ENCODE data around the gene MAGEH1. TPM values are rescaled to one million over a fixed set of nuclear protein-coding genes. Genes with fewer than 3 reads are reported as not detected.

Gene MAGEH1
- total RNA-seq, 1 experiment from 2014 or later: 13.9 TPM

- Mint-ChIP-seq H3K4me1 (peaks cover 12% of the 10 kb centered on the region), H3K9me3 (no peaks in the 10 kb centered on the region), H3K27me3 (ENCODE audit: low read depth) (no peaks in the 10 kb centered on the region), H3K36me3 (no peaks in the 10 kb centered on the region), H3K27ac (peak within 1 kb of the TSS; percentile 98), H3K4me3 (peak within 1 kb of the TSS; percentile 91)
- ChIA-PET POLR2A (interaction anchor here (1.1 to 1.8 kb wide), 2 partner anchors 228 to 419 kb away, joined by 3 to 4 read pairs; partner anchors contain the start of gene RRAGB), CTCF (interaction anchor here (0.7 to 1.6 kb wide), 4 partner anchors 33 to 419 kb away, joined by 3 to 6 read pairs (median 5); partner anchors contain the start of gene MAGEH1)
- peak; percentile 73 for ATAC-seq
- TF ChIP-seq HMGXB4 (CRISPR knock-in tag; IDR thresholded peaks at IDR 0.05) (no peak), CREB1 (CRISPR knock-in tag; IDR thresholded peaks at IDR 0.05) (no peak), ATF3 (CRISPR knock-in tag; conservative IDR thresholded peaks at IDR 0.05) (no peak), ZNF263 (CRISPR knock-in tag; IDR thresholded peaks at IDR 0.05; ENCODE audit: low read depth) (no peak), ZNF232 (CRISPR knock-in tag; IDR thresholded peaks at IDR 0.05) (no peak), FOXK1 (CRISPR knock-in tag; IDR thresholded peaks at IDR 0.05) (no peak), STAT6 (CRISPR knock-in tag; conservative IDR thresholded peaks at IDR 0.05; ENCODE audit: low read depth) (no peak), CBFB (CRISPR knock-in tag; IDR thresholded peaks at IDR 0.05; ENCODE audit: low read depth) (no peak), ZNF138 (CRISPR knock-in tag; conservative IDR thresholded peaks at IDR 0.05) (no peak), SOX15 (CRISPR knock-in tag; IDR thresholded peaks at IDR 0.05) (no peak), ZNF317 (CRISPR knock-in tag; IDR thresholded peaks at IDR 0.05; ENCODE audit: borderline replicate concordance, low read depth) (no peak), AR (CRISPR knock-in tag; IDR thresholded peaks at IDR 0.05) (no peak), TP53 (CRISPR knock-in tag; IDR thresholded peaks at IDR 0.05) (no peak), SP1 (CRISPR knock-in tag; conservative IDR thresholded peaks at IDR 0.05) (no peak), RORB (CRISPR knock-in tag; IDR thresholded peaks at IDR 0.05) (no peak), ZBTB21 (CRISPR knock-in tag; IDR thresholded peaks at IDR 0.05; ENCODE audit: borderline replicate concordance) (no peak)
- DNase-seq (ENCODE audit: low spot score): peak; percentile 52
Observed at GRCh38 chrX:55489314-55490009, 37.5 kb downstream of the MAGEH1 start, which contains the start of gene USP51. USP51 (minus strand) TSS chrX:55489848; CDS start chrX:55488939, 909 bp downstream.

GRCh38 chrX:55490121-55490520 lies 38.2 kb downstream of the MAGEH1 start:
- DNase-seq (ENCODE audit: low spot score) (no peak), ATAC-seq (peak; percentile 5; the same call in 1 of the 2 replicates)
- Mint-ChIP-seq H3K27ac (peak overlapping the region; percentile 98), H3K9me3 (no peaks in the 10 kb centered on the region), H3K27me3 (ENCODE audit: low read depth) (no peaks in the 10 kb centered on the region), H3K36me3 (no peaks in the 10 kb centered on the region), H3K4me3 (peak overlapping the region; percentile 91), H3K4me1 (peaks cover 12% of the 10 kb centered on the region)
- ChIA-PET CTCF (interaction anchor here (0.7 kb wide), 1 partner anchor 32 kb away, joined by 3 read pairs; no protein-coding TSS in a partner anchor), POLR2A (interaction anchor here (1.1 kb wide), 1 partner anchor 227 kb away, joined by 3 read pairs; the partner anchor contains the start of gene RRAGB)
- no peak for TF ChIP-seq USF1 (CRISPR knock-in tag; IDR thresholded peaks at IDR 0.05)
- TF ChIP-seq CREM (CRISPR knock-in tag; IDR thresholded peaks at IDR 0.05): no peak
- TF ChIP-seq AR (CRISPR knock-in tag; IDR thresholded peaks at IDR 0.05): no peak
- TF ChIP-seq ZNF671 (CRISPR knock-in tag; IDR thresholded peaks at IDR 0.05): no peak
- TF ChIP-seq ZBTB43 (CRISPR knock-in tag; IDR thresholded peaks at IDR 0.05): no peak
- no peak for TF ChIP-seq ZNF138 (CRISPR knock-in tag; conservative IDR thresholded peaks at IDR 0.05)
- TF ChIP-seq EMX1 (CRISPR knock-in tag; IDR thresholded peaks at IDR 0.05): no peak
